Brain pericyte (primary cell): ENCODE results near the gene CPLANE1.

Source experiments
- DNase-seq: peaks from one replicate; pipeline ENCODE4 v3.0.0-alpha.2; 2012; ENCODE audit warnings: low read depth, low spot score

The CPLANE1 gene

DNA sequence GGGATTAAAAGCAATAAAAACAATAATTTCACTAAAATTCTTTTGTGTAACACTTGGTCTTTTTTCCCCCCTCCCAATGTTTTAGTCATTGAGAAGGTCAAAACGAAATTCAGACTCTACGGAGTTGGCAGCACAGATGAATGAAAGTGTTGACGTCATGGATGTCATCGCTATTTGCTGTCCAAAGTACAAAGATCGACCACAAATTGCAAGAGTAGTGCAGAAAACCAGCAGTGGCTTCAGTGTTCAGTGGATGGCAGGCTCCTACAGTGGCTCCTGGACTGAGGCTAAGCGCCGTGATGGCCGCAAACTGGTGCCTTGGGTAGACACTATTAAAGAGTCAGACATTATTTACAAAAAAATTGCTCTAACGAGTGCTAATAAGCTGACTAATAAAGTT, 184.7 kb downstream of the CPLANE1 start:
- no peak for DNase-seq

DNA sequence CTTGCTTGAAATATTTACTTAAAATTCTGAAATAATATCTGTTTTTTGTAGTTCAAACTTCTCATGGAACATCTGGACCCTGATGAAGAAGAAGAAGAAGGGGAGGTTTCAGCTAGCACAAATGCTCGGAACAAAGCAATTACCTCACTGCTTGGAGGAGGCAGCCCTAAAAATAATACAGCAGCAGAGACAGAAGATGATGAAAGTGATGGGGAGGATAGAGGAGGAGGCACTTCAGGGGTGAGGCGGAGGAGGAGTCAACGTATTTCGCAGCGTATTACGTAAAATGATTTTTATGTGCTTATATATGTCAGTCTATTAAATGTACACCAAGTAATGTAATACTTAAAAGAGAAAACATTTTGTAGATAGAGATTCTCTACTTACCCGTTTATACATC, 185.4 kb downstream of the CPLANE1 start:
- DNase-seq, result no peak

DNA sequence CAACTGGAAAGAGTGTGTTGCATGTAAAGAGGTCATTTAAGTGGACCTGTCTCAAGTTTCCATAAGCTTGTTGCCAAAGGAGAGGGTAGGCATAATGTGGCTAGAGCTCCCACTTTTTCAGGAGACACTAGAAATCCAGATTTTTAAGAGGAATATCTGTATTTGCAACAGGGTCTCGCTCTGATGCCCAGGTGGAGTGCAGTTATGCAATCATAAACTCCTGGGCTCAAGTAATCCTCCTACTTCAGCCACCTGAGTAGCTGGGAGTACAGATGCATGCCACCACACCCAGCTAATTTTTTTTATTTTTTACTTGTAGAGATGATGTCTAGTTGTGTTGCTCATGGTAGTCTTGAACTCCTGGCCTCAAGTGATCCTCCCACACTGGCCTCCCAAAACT, 189.1 kb downstream of the CPLANE1 start:
- no peak for DNase-seq

DNA sequence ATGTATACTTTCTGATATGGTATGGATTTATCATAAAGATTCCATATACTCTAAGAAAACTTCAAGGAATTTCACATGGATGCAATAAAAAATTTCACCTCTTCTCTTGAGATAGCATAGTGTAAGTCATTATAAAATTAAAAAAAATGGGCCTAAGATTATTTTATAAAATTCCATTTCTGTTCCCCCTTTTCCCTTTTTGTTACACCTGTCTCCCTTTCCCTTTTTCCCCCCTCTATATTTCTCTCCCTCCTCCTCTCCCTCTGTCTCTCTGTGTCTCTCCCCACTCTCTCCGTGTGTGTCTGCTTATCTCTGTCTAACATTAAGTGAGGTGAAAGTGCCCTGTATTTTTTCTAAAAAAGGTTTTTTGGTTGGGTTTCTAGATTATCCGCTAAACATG, 192.4 kb downstream of the CPLANE1 start:
- DNase-seq, result no peak
